Smooth muscle cell (in vitro differentiated cells): Measurements from ENCODE around the gene DYRK1A. TPM values are rescaled to one million over a fixed set of nuclear protein-coding genes. Genes with fewer than 3 reads are reported as not detected.

Source experiments
- DNase-seq: peaks from one replicate; lab custom pipeline; 2025; ENCODE audit not compliant: unreplicated experiment; lab: John Stamatoyannopoulos, UW
- H2AFZ ChIP-seq: fragments of 200-600 bp; sonication (generic); 2 replicates; pipeline ENCODE4 v1.6.0; 2016; ENCODE audit warnings: antibody characterized with exemption, low read depth, mild to moderate bottlenecking
- H3F3A ChIP-seq: fragments of 200-600 bp; sonication (generic); 2 replicates; pipeline ENCODE4 v1.6.0; 2017; ENCODE audit warnings: antibody characterized with exemption, low read depth
- H3K27ac ChIP-seq: fragments of 200-600 bp; sonication (generic); 2 replicates; pipeline ENCODE4 v1.5.1; 2016; ENCODE audit warnings: low read depth, mild to moderate bottlenecking
- H3K27me3 ChIP-seq: fragments of 200-600 bp; sonication (generic); 2 replicates; pipeline ENCODE4 v1.6.1; 2016; ENCODE audit warnings: low read depth, mild to moderate bottlenecking
- H3K36me3 ChIP-seq: fragments of 200-600 bp; sonication (generic); 2 replicates; pipeline ENCODE4 v1.5.1; 2016; ENCODE audit warnings: low read depth
- H3K4me1 ChIP-seq: fragments of 200-600 bp; sonication (generic); 2 replicates; pipeline ENCODE4 v1.5.1; 2016; ENCODE audit warnings: low read depth
- H3K4me2 ChIP-seq: fragments of 200-600 bp; sonication (generic); 2 replicates; pipeline ENCODE4 v1.6.0; 2016; ENCODE audit warnings: mild to moderate bottlenecking
- H3K4me3 ChIP-seq: fragments of 200-600 bp; sonication (generic); 2 replicates; pipeline ENCODE4 v1.5.1; 2016; ENCODE audit warnings: mild to moderate bottlenecking
- H3K79me2 ChIP-seq: fragments of 200-600 bp; sonication (generic); 2 replicates; pipeline ENCODE4 v1.6.0; 2016; ENCODE audit warnings: low read depth, mild to moderate bottlenecking
- H3K9ac ChIP-seq: fragments of 200-600 bp; sonication (generic); 2 replicates; pipeline ENCODE4 v1.6.0; 2016; ENCODE audit warnings: low read depth
- H3K9me3 ChIP-seq: fragments of 200-600 bp; sonication (generic); replicated peaks from 2 replicates; pipeline ENCODE4 v1.5.1; 2016; ENCODE audit warnings: low read depth
- H4K20me1 ChIP-seq: fragments of 200-600 bp; sonication (generic); 2 replicates; pipeline ENCODE4 v1.6.0; 2016; ENCODE audit warnings: low read depth
- WGBS: methylation state at CpG from one replicate; pipeline ENCODE4 v1.1.7; 2016; ENCODE audit warnings: low lambda C conversion rate; 5-methylcytosine and 5-hydroxymethylcytosine counted together
- polyA plus RNA-seq: library from polyadenylated mRNA; unstranded; fragments of >200 nt; fragmentation: Nextera tagmentation; extraction: Ambion mirVana; gene quantifications from 2 replicates; pipeline ENCODE4 v1.2.1, GENCODE V29; 2016
- total RNA-seq: library from RNA; depleted of rRNA; stranded (reverse); fragments of >200 nt; gene quantifications from 2 replicates; pipeline ENCODE4 v1.2.3, GENCODE V29; 2014
- TF ChIP-seq, protein P1 (sequence below): fragments of 200-600 bp; sonication (generic); IDR thresholded peaks from 2 replicates; pipeline ENCODE4 v1.5.1; 2017; ENCODE audit warnings: borderline replicate concordance, mild to moderate bottlenecking, antibody characterized with exemption; ENCODE audit not compliant: insufficient read depth, poor library complexity, severe bottlenecking

DYRK1A gene
- total and polyA plus RNA-seq, 2 experiments from 2014 or later: 2.4 to 61.7 TPM

DNA sequence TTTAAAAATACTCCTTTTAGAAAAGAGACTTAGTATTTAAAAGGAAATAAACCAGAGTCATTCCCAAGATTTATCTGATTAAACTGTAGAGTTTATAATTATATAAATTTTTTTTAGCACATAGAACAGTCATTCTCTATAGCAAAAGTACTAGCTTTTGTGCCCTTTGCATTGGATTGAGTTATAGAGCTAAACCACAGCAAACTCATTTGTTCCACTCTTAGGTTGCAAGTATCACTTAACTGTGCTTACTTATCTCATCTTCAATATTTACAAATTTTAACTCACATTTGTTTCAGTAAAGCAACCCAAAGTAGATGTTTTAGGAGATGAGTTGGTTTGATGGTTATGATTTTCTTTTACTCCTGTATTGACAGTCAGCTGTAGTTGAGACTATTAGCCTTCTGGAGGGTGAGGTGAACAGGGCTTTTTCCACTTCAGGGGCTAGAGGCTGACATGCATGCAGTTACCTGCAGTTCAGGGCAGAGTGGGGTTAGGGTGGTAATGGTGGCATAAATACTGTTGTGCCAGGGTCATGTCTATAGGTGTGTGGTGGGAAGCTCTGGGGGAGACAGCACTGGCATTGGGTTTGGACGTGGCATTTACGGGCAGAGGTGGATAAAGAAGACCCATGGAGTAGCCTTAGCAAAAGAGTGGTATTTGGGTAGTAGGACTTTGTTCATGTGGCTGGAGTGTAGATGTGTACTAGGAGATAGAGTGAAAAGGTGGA is 42.1 kb downstream of the DYRK1A start:
- 100% methylated on average over 2 of the region's 2 CpGs for WGBS
- Histone ChIP-seq H3K9me3 (no peaks in the 10 kb centered on the region), H3K4me3 (no peak overlapping the region), H3K4me2 (peak overlapping the region; percentile 71), H3K27me3 (no peaks in the 10 kb centered on the region), H3K36me3 (no peaks in the 10 kb centered on the region), H3K27ac (peak overlapping the region; percentile 84), H2AFZ (no peak overlapping the region), H3K9ac (peak overlapping the region; percentile 39), H4K20me1 (peaks cover 99% of the 10 kb centered on the region), H3K79me2 (peaks cover 99% of the 10 kb centered on the region), H3K4me1 (peaks cover 36% of the 10 kb centered on the region), H3F3A (peaks cover 21% of the 10 kb centered on the region)
- TF ChIP-seq, protein P1, sequence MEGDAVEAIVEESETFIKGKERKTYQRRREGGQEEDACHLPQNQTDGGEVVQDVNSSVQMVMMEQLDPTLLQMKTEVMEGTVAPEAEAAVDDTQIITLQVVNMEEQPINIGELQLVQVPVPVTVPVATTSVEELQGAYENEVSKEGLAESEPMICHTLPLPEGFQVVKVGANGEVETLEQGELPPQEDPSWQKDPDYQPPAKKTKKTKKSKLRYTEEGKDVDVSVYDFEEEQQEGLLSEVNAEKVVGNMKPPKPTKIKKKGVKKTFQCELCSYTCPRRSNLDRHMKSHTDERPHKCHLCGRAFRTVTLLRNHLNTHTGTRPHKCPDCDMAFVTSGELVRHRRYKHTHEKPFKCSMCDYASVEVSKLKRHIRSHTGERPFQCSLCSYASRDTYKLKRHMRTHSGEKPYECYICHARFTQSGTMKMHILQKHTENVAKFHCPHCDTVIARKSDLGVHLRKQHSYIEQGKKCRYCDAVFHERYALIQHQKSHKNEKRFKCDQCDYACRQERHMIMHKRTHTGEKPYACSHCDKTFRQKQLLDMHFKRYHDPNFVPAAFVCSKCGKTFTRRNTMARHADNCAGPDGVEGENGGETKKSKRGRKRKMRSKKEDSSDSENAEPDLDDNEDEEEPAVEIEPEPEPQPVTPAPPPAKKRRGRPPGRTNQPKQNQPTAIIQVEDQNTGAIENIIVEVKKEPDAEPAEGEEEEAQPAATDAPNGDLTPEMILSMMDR: no peak
- no peak for DNase-seq

- H3F3A ChIP-seq: peaks cover 21% of the 10 kb centered on the region
- H3K36me3 ChIP-seq: no peaks in the 10 kb centered on the region
- DNase-seq: no peak
- no peak overlapping the region for H3K27ac ChIP-seq
- H3K79me2 ChIP-seq: peaks cover 99% of the 10 kb centered on the region
- no peaks in the 10 kb centered on the region for H3K9me3 ChIP-seq
- no peaks in the 10 kb centered on the region for H3K27me3 ChIP-seq
- H4K20me1 ChIP-seq: peaks cover 99% of the 10 kb centered on the region
- no peak overlapping the region for H3K9ac ChIP-seq
- H2AFZ ChIP-seq: no peak overlapping the region
- 95% methylated on average over 9 of the region's 9 CpGs for WGBS
- TF ChIP-seq, protein P1: no peak
- H3K4me3 ChIP-seq: no peak overlapping the region
- peaks cover 36% of the 10 kb centered on the region for H3K4me1 ChIP-seq
- H3K4me2 ChIP-seq: no peak overlapping the region
These were observed 44.1 kb downstream of the DYRK1A start for GRCh38 chr21:37410639-37411038.

DNA sequence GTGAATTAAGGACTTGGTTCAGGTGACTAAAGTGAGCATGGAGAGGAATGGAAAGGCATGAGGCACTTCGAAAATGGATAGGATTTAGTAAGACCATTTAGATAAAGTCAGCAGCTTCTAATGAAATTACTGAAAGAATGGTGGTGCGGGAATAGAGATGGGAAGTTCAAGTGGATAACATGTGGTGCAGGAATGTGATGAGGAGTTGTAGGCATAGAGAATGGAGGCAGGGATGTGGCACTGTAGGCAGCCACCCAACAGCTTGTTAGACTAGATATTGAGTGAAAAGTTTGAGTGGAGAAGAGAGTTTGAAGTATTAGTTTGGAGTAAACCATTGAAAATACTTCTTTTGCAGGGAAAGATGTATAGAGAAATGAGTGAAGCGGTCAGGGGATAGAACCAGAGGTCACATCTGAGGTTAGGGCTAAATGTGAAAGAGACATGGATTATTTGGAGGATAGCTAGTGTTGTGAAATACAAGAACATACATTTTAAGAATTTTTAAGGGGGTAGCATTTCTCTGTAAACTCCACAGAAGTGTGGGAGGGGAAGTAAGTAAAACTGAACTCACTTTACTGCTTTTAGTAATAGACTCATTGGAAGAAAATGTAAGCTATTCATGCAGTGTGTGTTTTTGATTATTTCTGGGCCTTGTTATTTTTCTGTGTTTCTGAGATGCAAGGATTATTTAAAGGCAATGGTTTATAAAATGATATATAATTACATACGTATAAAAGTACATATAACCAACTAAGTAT is 46.2 kb downstream of the DYRK1A start:
- H3K79me2 ChIP-seq: peaks cover 99% of the 10 kb centered on the region
- H3K27ac ChIP-seq: peak overlapping the region; percentile 77
- no peaks in the 10 kb centered on the region for H3K27me3 ChIP-seq
- WGBS: 57% methylated on average over 4 of the region's 4 CpGs
- H3K9ac ChIP-seq: peak overlapping the region; percentile 22
- H3K4me1 ChIP-seq: peaks cover 29% of the 10 kb centered on the region
- H3K4me3 ChIP-seq: no peak overlapping the region
- peaks cover 100% of the 10 kb centered on the region for H4K20me1 ChIP-seq
- H3K36me3 ChIP-seq: no peaks in the 10 kb centered on the region
- TF ChIP-seq, protein P1: no peak
- no peaks in the 10 kb centered on the region for H3K9me3 ChIP-seq
- DNase-seq: no peak
- no peak overlapping the region for H2AFZ ChIP-seq
- peak overlapping the region; percentile 33 for H3K4me2 ChIP-seq
- H3F3A ChIP-seq: peaks cover 12% of the 10 kb centered on the region
